ENCODE measurements around the gene TROAP. TPM values are rescaled to one million over a fixed set of nuclear protein-coding genes. Genes with fewer than 3 reads are reported as not detected.

Gene TROAP
- total and polyA plus RNA-seq, 4 donors, result 0.97 to 17.5 (median 2.0) TPM; not detected in 1

DNA sequence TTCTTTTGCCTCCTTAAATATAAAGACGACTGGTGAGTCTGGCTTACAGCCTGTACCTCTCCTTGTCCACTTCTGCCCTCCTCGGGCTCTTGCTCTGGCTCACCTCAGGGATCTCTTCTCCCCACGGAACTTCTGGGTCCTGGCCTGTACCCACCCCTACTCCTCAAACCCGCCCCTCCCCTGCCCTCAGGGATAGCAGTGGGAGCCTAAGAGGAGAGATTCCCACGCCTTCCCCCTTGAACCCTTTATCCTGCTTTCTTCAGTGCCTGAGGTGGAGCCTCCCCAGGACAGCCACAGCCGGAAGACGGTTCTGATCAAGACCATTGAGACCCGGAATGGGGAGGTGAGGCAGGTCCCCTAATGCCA is 25.4 kb upstream of the TROAP start:
- Histone ChIP-seq H3K36me3 (ENCODE audit: control insufficient read depth in 4 of 4, insufficient read depth in 3 of 4, low read depth in 1 of 4, low read length in 3 of 4) (no peaks in the 10 kb centered on the region), H3K4me1 (ENCODE audit: control insufficient read depth in 4 of 4, insufficient read depth in 4 of 4, low read length in 3 of 4) (peaks cover 0 to 14% (median 7%) of the 10 kb centered on the region in 4 donors), H3K9ac (ENCODE audit: low read depth in 1 of 2, low read length in 2 of 2) (no peak overlapping the region), H3K4me3 (ENCODE audit: low read depth in 1 of 3, low read length in 3 of 3) (no peak overlapping the region), H3K27me3 (ENCODE audit: control insufficient read depth in 4 of 4, insufficient read depth in 4 of 4, low read length in 3 of 4) (peaks cover 7 to 13% (median 11%) of the 10 kb centered on the region in 4 donors), H3K9me3 (ENCODE audit: control insufficient read depth in 4 of 4, low read length in 3 of 4) (no peaks in the 10 kb centered on the region), H3K27ac (ENCODE audit: low read depth in 1 of 2, low read length in 2 of 2) (no peak overlapping the region)
- TF ChIP-seq RXRA (IDR thresholded peaks at IDR 0.05) (no peak), SP1 (IDR thresholded peaks at IDR 0.05) (no peak), GABPA (IDR thresholded peaks at IDR 0.05 in 1 of 2, conservative IDR thresholded peaks at IDR 0.05 in 1 of 2) (no peak), EGR1 (IDR thresholded peaks at IDR 0.05; ENCODE audit: low read depth in 2 of 2) (no peak), FOXA2 (IDR thresholded peaks at IDR 0.05) (no peak), HNF4A (conservative IDR thresholded peaks at IDR 0.05) (no peak), FOXA1 (IDR thresholded peaks at IDR 0.05) (no peak), TAF1 (conservative IDR thresholded peaks at IDR 0.05) (no peak), NR2F2 (IDR thresholded peaks at IDR 0.05) (no peak), JUND (IDR thresholded peaks at IDR 0.05) (no peak), RAD21 (IDR thresholded peaks at IDR 0.05) (no peak), HNF4G (IDR thresholded peaks at IDR 0.05) (no peak), YY1 (IDR thresholded peaks at IDR 0.05) (no peak)
- TF ChIP-seq, protein P1, sequence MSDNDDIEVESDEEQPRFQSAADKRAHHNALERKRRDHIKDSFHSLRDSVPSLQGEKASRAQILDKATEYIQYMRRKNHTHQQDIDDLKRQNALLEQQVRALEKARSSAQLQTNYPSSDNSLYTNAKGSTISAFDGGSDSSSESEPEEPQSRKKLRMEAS (IDR thresholded peaks at IDR 0.05), result no peak
- TF ChIP-seq, protein P2, sequence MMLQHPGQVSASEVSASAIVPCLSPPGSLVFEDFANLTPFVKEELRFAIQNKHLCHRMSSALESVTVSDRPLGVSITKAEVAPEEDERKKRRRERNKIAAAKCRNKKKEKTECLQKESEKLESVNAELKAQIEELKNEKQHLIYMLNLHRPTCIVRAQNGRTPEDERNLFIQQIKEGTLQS (IDR thresholded peaks at IDR 0.05), result no peak
- TF ChIP-seq, protein P3, sequence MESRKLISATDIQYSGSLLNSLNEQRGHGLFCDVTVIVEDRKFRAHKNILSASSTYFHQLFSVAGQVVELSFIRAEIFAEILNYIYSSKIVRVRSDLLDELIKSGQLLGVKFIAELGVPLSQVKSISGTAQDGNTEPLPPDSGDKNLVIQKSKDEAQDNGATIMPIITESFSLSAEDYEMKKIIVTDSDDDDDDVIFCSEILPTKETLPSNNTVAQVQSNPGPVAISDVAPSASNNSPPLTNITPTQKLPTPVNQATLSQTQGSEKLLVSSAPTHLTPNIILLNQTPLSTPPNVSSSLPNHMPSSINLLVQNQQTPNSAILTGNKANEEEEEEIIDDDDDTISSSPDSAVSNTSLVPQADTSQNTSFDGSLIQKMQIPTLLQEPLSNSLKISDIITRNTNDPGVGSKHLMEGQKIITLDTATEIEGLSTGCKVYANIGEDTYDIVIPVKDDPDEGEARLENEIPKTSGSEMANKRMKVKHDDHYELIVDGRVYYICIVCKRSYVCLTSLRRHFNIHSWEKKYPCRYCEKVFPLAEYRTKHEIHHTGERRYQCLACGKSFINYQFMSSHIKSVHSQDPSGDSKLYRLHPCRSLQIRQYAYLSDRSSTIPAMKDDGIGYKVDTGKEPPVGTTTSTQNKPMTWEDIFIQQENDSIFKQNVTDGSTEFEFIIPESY (IDR thresholded peaks at IDR 0.05), result no peak
- WGBS, result 21% methylated on average over 8 of the region's 8 CpGs
- DNase-seq (ENCODE audit: low spot score), result no peak

DNA sequence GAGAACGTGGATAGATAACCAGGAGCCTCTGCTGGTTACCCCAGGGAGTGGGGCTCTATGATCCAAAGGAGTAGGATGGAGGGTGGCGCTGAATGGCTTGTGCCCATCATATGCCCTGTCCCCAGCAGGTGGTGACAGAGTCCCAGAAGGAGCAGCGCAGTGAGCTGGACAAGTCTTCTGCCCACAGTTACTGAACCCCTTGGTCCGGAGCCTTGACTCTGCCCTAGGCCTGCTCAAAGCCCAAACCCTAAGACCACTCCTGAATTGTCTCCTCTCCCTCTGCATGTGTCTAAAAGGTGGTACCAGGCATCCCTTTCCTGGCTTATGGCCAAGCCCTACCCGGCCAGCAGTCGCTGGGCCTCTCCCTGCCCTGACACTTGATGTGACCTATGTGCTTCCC is 24.9 kb upstream of the TROAP start:
- DNase-seq (ENCODE audit: low spot score), result no peak
- no peak for TF ChIP-seq JUND (IDR thresholded peaks at IDR 0.05)
- no peak for TF ChIP-seq TAF1 (conservative IDR thresholded peaks at IDR 0.05)
- TF ChIP-seq EGR1 (IDR thresholded peaks at IDR 0.05; ENCODE audit: low read depth in 2 of 2), result no peak
- TF ChIP-seq, protein P4, sequence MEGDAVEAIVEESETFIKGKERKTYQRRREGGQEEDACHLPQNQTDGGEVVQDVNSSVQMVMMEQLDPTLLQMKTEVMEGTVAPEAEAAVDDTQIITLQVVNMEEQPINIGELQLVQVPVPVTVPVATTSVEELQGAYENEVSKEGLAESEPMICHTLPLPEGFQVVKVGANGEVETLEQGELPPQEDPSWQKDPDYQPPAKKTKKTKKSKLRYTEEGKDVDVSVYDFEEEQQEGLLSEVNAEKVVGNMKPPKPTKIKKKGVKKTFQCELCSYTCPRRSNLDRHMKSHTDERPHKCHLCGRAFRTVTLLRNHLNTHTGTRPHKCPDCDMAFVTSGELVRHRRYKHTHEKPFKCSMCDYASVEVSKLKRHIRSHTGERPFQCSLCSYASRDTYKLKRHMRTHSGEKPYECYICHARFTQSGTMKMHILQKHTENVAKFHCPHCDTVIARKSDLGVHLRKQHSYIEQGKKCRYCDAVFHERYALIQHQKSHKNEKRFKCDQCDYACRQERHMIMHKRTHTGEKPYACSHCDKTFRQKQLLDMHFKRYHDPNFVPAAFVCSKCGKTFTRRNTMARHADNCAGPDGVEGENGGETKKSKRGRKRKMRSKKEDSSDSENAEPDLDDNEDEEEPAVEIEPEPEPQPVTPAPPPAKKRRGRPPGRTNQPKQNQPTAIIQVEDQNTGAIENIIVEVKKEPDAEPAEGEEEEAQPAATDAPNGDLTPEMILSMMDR (IDR thresholded peaks at IDR 0.05; ENCODE audit: low read depth, low read length, missing input control), result peak; percentile 19
- no peak for TF ChIP-seq NR2F2 (IDR thresholded peaks at IDR 0.05)
- TF ChIP-seq, protein P3 (IDR thresholded peaks at IDR 0.05), result no peak
- peak in 1 of 2 donors; percentile 46 for TF ChIP-seq RAD21 (IDR thresholded peaks at IDR 0.05)
- TF ChIP-seq, protein P5, sequence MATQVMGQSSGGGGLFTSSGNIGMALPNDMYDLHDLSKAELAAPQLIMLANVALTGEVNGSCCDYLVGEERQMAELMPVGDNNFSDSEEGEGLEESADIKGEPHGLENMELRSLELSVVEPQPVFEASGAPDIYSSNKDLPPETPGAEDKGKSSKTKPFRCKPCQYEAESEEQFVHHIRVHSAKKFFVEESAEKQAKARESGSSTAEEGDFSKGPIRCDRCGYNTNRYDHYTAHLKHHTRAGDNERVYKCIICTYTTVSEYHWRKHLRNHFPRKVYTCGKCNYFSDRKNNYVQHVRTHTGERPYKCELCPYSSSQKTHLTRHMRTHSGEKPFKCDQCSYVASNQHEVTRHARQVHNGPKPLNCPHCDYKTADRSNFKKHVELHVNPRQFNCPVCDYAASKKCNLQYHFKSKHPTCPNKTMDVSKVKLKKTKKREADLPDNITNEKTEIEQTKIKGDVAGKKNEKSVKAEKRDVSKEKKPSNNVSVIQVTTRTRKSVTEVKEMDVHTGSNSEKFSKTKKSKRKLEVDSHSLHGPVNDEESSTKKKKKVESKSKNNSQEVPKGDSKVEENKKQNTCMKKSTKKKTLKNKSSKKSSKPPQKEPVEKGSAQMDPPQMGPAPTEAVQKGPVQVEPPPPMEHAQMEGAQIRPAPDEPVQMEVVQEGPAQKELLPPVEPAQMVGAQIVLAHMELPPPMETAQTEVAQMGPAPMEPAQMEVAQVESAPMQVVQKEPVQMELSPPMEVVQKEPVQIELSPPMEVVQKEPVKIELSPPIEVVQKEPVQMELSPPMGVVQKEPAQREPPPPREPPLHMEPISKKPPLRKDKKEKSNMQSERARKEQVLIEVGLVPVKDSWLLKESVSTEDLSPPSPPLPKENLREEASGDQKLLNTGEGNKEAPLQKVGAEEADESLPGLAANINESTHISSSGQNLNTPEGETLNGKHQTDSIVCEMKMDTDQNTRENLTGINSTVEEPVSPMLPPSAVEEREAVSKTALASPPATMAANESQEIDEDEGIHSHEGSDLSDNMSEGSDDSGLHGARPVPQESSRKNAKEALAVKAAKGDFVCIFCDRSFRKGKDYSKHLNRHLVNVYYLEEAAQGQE (IDR thresholded peaks at IDR 0.05), result no peak
- TF ChIP-seq GABPA (IDR thresholded peaks at IDR 0.05 in 1 of 2, conservative IDR thresholded peaks at IDR 0.05 in 1 of 2), result no peak
- TF ChIP-seq RXRA (IDR thresholded peaks at IDR 0.05), result no peak
- peaks cover 0 to 14% (median 7%) of the 10 kb centered on the region in 4 donors for H3K4me1 ChIP-seq (ENCODE audit: control insufficient read depth in 4 of 4, insufficient read depth in 4 of 4, low read length in 3 of 4)
- WGBS, result 41% methylated on average over 6 of the region's 6 CpGs
- H3K9me3 ChIP-seq (ENCODE audit: control insufficient read depth in 4 of 4, low read length in 3 of 4), result no peaks in the 10 kb centered on the region
- H3K27ac ChIP-seq (ENCODE audit: low read depth in 1 of 2, low read length in 2 of 2), result no peak overlapping the region
- no peaks in the 10 kb centered on the region for H3K36me3 ChIP-seq (ENCODE audit: control insufficient read depth in 4 of 4, insufficient read depth in 3 of 4, low read depth in 1 of 4, low read length in 3 of 4)
- peaks cover 7 to 13% (median 11%) of the 10 kb centered on the region in 4 donors for H3K27me3 ChIP-seq (ENCODE audit: control insufficient read depth in 4 of 4, insufficient read depth in 4 of 4, low read length in 3 of 4)
- no peak overlapping the region for H3K4me3 ChIP-seq (ENCODE audit: low read depth in 1 of 3, low read length in 3 of 3)
- H3K9ac ChIP-seq (ENCODE audit: low read depth in 1 of 2, low read length in 2 of 2), result no peak overlapping the region

Measured in liver (tissue), 9 donors.